ENCODE results near the gene GSK3B. TPM values are rescaled to one million over a fixed set of nuclear protein-coding genes. Genes with fewer than 3 reads are reported as not detected.

The GSK3B gene
- total RNA-seq, 1 donor from 2014 or later: 20.6 TPM

DNA sequence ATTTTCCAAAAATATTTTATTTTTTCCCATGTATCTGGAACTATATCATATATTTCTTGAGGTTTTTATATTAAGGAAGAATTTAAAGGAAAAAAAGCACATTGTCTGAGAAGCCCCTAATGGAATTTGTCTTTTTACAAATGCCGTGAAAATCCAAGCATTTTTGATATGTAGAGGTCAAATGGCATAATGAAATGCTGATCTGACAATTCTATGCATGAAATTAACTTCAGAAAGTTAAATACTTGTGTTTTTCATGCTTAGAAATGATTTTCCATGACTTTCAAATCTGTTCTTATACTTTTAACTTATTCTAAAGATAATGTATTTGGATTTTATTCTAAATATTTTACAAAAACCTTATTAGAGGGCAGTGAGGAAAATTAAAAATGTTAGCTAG is 193.1 kb downstream of the GSK3B start:
- no peaks in the 10 kb centered on the region for H3K27me3 ChIP-seq
- no peaks in the 10 kb centered on the region for H3K9me3 ChIP-seq
- no peak for DNase-seq (ENCODE audit: extremely low spot score in 2 of 2)
- peaks cover 0 to 4% of the 10 kb centered on the region in 2 donors for H3K36me3 ChIP-seq
- TF ChIP-seq CTCF (IDR thresholded peaks at IDR 0.05): no peak
- no peak for TF ChIP-seq POLR2A (IDR thresholded peaks at IDR 0.05)
- no peak for TF ChIP-seq POLR2AphosphoS5 (IDR thresholded peaks at IDR 0.05; ENCODE audit: insufficient read depth in 1 of 2, low read depth in 1 of 2)
- H3K4me3 ChIP-seq: no peak overlapping the region
- intact Hi-C loops (cut with DNase I): no loop called here
- no peaks in the 10 kb centered on the region for H3K4me1 ChIP-seq
- H3K27ac ChIP-seq: no peak overlapping the region

DNA sequence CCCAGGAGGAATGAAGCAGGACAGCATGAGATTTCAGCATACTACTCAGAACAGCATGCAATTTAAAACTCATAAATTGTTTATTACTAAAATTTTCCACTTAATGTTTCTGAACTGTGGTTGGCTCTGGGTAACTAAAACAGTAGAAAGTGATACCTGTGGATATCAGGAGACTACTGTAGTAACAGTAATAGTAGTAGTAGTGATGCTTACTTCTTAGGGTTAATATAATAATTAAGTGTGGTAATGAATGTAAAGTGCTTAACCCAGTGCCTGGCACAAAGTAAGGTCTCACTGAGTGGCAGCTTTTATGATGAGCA is 195.1 kb downstream of the GSK3B start:
- Histone ChIP-seq H3K9me3 (no peaks in the 10 kb centered on the region), H3K4me3 (no peak overlapping the region), H3K4me1 (no peaks in the 10 kb centered on the region), H3K27ac (no peak overlapping the region), H3K36me3 (no peaks in the 10 kb centered on the region), H3K27me3 (no peaks in the 10 kb centered on the region)
- DNase-seq (ENCODE audit: extremely low spot score in 2 of 2): no peak
- intact Hi-C loops (cut with DNase I): no loop called here
- TF ChIP-seq CTCF (IDR thresholded peaks at IDR 0.05) (no peak), POLR2A (IDR thresholded peaks at IDR 0.05) (no peak), POLR2AphosphoS5 (IDR thresholded peaks at IDR 0.05; ENCODE audit: insufficient read depth in 1 of 2, low read depth in 1 of 2) (no peak)

DNA sequence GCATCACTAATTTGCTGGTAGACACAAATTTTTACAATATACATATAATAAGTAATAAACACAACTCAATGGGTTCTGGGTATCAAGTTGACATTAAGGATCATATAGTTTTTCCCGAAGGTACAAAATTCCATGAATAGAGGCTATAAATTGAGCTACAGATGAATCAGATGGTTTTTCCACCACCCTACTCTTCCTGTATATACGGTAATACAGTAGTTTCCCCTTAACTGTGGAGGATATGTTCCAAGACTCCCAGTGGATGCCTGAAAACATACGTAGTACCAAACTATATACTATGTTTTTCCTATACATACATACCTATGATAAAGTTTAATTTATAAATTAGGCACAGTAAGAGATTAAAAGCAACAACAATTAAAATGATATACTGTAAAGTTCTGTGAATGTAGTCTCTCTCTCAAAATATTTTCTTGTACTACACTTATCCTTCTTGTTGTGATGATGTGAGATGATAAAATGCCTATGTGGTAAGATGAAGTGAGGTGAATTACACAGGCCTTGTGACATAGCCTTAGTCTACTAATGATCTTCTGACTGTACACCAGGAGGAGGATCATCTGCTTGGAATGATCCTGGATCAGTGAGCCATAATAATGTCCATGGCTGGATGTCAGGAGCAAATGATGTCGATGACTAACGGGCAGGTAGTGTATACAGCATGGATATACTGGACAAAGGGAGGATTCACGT is 195.6 kb downstream of the GSK3B start:
- Histone ChIP-seq H3K4me1 (no peaks in the 10 kb centered on the region), H3K36me3 (no peaks in the 10 kb centered on the region), H3K27ac (no peak overlapping the region), H3K9me3 (no peaks in the 10 kb centered on the region), H3K4me3 (no peak overlapping the region), H3K27me3 (no peaks in the 10 kb centered on the region)
- DNase-seq (ENCODE audit: extremely low spot score in 2 of 2): no peak
- TF ChIP-seq CTCF (IDR thresholded peaks at IDR 0.05): no peak
- no peak for TF ChIP-seq POLR2AphosphoS5 (IDR thresholded peaks at IDR 0.05; ENCODE audit: insufficient read depth in 1 of 2, low read depth in 1 of 2)
- intact Hi-C loops (cut with DNase I): no loop called here

GRCh38 chr3:119894195-119894594 is 200.1 kb downstream of the GSK3B start:
- H3K27me3 ChIP-seq: no peaks in the 10 kb centered on the region
- no peaks in the 10 kb centered on the region for H3K4me1 ChIP-seq
- TF ChIP-seq POLR2A (IDR thresholded peaks at IDR 0.05): no peak
- no peak for TF ChIP-seq CTCF (IDR thresholded peaks at IDR 0.05)
- TF ChIP-seq POLR2AphosphoS5 (IDR thresholded peaks at IDR 0.05; ENCODE audit: insufficient read depth in 1 of 2, low read depth in 1 of 2): no peak
- H3K27ac ChIP-seq: no peak overlapping the region
- no peak overlapping the region for H3K4me3 ChIP-seq
- H3K9me3 ChIP-seq: no peaks in the 10 kb centered on the region
- DNase-seq (ENCODE audit: extremely low spot score in 2 of 2): no peak
- H3K36me3 ChIP-seq: peaks cover 0 to 8% of the 10 kb centered on the region in 2 donors
- intact Hi-C loops (cut with DNase I): no loop called here

GRCh38 chr3:119893769-119894168 is 200.5 kb downstream of the GSK3B start:
- Histone ChIP-seq H3K4me1 (no peaks in the 10 kb centered on the region), H3K27ac (no peak overlapping the region), H3K36me3 (peaks cover 0 to 12% of the 10 kb centered on the region in 2 donors), H3K4me3 (no peak overlapping the region), H3K27me3 (no peaks in the 10 kb centered on the region), H3K9me3 (no peaks in the 10 kb centered on the region)
- TF ChIP-seq POLR2AphosphoS5 (IDR thresholded peaks at IDR 0.05; ENCODE audit: insufficient read depth in 1 of 2, low read depth in 1 of 2) (no peak), POLR2A (IDR thresholded peaks at IDR 0.05) (no peak), CTCF (IDR thresholded peaks at IDR 0.05) (no peak)
- no peak for DNase-seq (ENCODE audit: extremely low spot score in 2 of 2)
- intact Hi-C loops (cut with DNase I): no loop called here

Data from vagina (tissue), 2 donors.